GM10266 (cell line): ENCODE measurements around the gene FNDC11.

Experiments
- DNase-seq: peaks from one replicate; pipeline ENCODE4 v3.0.0; 2012; ENCODE audit errors: extremely low spot score
- CTCF ChIP-seq: IDR thresholded peaks from 2 replicates; pipeline ENCODE4 v1.5.1; 2012; ENCODE audit warnings: mild to moderate bottlenecking, low read depth; ENCODE audit not compliant: control insufficient read depth, insufficient read depth; ENCODE audit errors: missing control alignments

Gene FNDC11

DNA sequence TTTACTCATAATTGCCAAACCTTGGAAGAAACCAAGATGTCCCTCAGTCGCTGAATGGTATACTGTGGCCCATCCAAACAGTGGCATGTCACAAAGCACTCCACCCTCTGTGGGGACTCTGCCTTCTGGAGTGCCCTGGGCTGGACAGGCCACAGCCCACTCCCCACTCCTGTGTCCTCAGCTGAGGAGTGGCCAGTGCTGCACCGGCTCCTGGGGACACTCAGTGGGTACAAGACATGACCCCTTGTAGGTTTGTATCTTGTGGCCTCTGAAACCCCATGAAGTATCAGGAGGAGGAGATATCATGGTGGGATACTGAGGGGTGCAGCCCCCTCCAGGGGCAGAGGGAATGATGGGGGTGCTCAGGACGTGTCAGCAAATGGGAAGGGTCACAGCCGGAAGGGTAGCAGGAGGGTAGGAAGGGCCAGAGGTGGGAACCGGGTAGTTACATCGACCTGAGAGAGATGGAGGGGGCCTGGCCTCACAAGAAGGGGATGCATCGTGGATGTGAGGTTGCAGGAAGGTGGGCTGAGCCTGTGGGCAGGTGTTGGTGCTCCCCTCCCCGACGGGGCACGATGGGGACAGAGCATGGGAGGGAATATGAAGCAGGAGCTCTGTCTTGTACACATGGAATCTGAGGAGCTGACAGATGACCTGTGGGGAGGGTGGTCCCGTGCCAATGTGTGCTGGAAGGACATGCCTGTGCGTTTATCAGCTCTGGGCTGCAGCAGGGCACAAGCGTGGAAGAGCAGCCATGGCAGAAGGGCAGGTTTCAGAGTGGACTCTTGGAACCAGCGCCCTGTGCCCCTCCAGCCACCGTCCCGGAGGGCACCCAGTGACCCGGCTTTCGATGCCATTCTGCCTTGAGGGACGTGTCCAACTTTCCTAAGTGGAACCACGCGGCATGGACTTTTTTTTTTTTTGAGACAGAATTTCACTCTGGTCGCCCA lies 31.9 kb downstream of the FNDC11 start:
- TF ChIP-seq CTCF: no peak
- DNase-seq: no peak

- no peak for DNase-seq
- no peak for TF ChIP-seq CTCF
These were observed 32.8 kb downstream of the FNDC11 start for GRCh38 chr20:63586797-63587196.

GRCh38 chr20:63587256-63587655 lies 33.3 kb downstream of the FNDC11 start:
- no peak for TF ChIP-seq CTCF
- DNase-seq: no peak

DNA sequence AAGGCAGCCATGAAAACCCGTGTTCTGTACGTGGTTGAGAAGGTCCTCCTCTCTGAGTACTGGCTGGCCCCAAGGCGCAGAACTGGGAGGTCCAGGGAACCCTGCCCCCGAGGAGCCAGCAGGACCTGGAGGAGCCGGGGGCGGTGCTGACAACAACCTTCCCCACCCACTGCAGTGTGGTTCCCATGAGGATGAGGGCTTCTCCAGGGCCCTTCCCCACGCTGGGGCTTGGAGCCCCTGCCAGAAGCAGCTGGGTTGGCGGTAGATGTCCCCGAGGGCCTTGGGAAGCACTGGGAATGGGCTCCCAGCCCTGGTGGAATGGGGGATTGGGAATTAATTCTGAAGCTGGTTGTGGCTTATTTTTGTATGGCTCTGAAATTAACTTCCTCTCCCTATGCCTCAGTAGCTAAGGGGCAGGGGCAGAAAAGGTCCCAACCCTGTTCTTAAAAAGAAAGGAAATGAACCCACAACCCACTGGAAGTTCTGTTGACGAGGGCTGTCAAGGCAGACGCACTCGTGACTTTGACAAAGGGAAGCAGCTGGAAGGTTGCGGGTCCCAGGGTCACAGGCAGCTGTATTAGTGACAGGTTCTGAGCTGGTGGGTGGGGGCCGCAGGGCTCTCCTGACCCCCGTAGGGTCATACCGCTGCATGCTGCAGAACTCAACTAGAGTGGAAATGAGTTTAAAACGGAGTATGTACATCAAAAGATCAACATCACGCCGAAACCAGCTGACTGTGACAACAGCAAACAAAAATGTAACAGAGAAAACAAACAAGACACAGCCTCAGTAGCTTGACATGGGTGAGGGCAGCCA lies 34.0 kb downstream of the FNDC11 start:
- no peak for TF ChIP-seq CTCF

GRCh38 chr20:63588641-63589041 lies 34.7 kb downstream of the FNDC11 start:
- no peak for DNase-seq
- TF ChIP-seq CTCF: no peak

More for the DNA sequence above, 34.0 kb downstream of the FNDC11 start:
- DNase-seq: no peak

GRCh38 chr20:63589261-63590217 lies 35.6 kb downstream of the FNDC11 start:
- no peak for TF ChIP-seq CTCF
- DNase-seq: no peak
